ENCODE measurements around the gene HADHB.

DNA sequence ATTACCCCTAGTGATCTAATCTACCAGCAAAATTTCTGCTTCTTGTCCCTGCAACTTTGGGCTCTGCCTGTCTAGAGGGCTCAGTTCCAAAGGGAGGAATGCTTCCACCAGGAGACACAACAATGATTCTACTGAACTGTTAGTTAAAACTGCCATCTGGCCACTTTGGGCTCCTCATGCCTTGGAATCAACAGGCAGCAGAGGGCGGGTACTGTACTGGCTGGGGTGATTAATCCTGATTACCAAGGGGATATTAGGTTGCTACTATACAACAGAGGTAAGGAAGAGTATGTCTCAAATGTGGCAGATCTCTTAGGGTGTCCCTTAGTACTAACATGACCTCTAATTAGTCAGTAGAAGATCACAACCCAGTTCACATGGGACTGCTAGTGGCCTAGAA is 21.7 kb upstream of the HADHB start:
- TF ChIP-seq EZH2phosphoT487 (IDR thresholded peaks at IDR 0.05; ENCODE audit: low read depth, severe bottlenecking, unreplicated experiment) (no peak), EZH2 (IDR thresholded peaks at IDR 0.05; ENCODE audit: borderline replicate concordance) (no peak)
